Measurements from ENCODE around the gene SPPL3. TPM values are rescaled to one million over a fixed set of nuclear protein-coding genes. Genes with fewer than 3 reads are reported as not detected.

SPPL3 gene
- total and polyA plus RNA-seq, 4 donors = 7.4 to 12.6 (median 8.7) TPM

DNA sequence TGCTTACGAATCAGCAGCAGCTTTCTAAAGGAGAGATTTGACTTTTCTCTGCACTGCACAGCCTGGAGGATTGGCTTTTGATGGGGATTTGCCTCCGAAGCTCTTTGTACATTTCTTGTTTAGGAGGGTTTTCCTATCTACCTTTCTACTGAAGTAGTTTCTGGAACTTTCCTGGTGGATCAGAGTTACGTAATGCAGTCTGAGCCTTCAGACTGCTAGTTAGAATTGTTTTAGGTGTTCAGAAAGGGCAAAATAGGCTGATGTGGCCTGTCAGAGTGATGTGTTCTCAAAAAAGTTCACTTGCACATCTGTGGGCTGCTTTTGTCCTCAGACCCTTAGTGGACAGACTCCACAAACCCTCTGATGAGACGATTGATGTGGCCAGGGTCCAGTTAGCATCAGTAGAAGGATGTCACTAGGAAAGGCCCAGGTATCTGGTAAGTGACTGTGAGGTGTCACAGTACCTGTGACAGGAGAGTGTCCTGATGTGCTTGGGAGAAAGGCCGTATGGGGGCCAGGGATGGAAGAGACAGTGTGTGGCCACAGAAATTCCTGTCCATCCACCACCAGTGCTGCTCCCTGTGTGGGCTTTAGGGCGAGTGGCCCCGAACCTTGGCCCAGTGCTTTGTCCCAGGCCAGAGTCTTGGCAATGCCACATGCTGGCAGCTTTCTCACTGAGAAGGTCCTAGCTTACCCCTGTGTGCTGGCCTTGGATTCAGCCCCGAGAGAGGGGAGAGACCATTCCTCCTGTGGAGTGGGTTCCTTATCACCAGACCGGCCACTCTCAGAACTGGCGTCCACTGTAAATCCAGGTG lies 183.0 kb downstream of the SPPL3 start:
- Histone ChIP-seq H3K4me1 (ENCODE audit: control insufficient read depth in 4 of 4, insufficient read depth in 4 of 4, low read length in 3 of 4) (peaks cover 6 to 55% (median 41%) of the 10 kb centered on the region in 4 donors), H3K4me3 (ENCODE audit: low read depth in 1 of 3, low read length in 3 of 3) (no peak overlapping the region), H3K36me3 (ENCODE audit: control insufficient read depth in 4 of 4, insufficient read depth in 3 of 4, low read depth in 1 of 4, low read length in 3 of 4) (peaks cover 3 to 28% (median 15%) of the 10 kb centered on the region in 4 donors), H3K27me3 (ENCODE audit: control insufficient read depth in 4 of 4, insufficient read depth in 4 of 4, low read length in 3 of 4) (no peaks in the 10 kb centered on the region), H3K27ac (ENCODE audit: low read depth in 1 of 2, low read length in 2 of 2) (peak overlapping the region; percentile 5 to 41), H3K9ac (ENCODE audit: low read depth in 1 of 2, low read length in 2 of 2) (no peak overlapping the region), H3K9me3 (ENCODE audit: control insufficient read depth in 4 of 4, low read length in 3 of 4) (no peaks in the 10 kb centered on the region)
- TF ChIP-seq, protein P1, sequence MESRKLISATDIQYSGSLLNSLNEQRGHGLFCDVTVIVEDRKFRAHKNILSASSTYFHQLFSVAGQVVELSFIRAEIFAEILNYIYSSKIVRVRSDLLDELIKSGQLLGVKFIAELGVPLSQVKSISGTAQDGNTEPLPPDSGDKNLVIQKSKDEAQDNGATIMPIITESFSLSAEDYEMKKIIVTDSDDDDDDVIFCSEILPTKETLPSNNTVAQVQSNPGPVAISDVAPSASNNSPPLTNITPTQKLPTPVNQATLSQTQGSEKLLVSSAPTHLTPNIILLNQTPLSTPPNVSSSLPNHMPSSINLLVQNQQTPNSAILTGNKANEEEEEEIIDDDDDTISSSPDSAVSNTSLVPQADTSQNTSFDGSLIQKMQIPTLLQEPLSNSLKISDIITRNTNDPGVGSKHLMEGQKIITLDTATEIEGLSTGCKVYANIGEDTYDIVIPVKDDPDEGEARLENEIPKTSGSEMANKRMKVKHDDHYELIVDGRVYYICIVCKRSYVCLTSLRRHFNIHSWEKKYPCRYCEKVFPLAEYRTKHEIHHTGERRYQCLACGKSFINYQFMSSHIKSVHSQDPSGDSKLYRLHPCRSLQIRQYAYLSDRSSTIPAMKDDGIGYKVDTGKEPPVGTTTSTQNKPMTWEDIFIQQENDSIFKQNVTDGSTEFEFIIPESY (IDR thresholded peaks at IDR 0.05) = no peak
- TF ChIP-seq, protein P2, sequence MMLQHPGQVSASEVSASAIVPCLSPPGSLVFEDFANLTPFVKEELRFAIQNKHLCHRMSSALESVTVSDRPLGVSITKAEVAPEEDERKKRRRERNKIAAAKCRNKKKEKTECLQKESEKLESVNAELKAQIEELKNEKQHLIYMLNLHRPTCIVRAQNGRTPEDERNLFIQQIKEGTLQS (IDR thresholded peaks at IDR 0.05) = no peak
- no peak for TF ChIP-seq HNF4G (IDR thresholded peaks at IDR 0.05)
- TF ChIP-seq, protein P3, sequence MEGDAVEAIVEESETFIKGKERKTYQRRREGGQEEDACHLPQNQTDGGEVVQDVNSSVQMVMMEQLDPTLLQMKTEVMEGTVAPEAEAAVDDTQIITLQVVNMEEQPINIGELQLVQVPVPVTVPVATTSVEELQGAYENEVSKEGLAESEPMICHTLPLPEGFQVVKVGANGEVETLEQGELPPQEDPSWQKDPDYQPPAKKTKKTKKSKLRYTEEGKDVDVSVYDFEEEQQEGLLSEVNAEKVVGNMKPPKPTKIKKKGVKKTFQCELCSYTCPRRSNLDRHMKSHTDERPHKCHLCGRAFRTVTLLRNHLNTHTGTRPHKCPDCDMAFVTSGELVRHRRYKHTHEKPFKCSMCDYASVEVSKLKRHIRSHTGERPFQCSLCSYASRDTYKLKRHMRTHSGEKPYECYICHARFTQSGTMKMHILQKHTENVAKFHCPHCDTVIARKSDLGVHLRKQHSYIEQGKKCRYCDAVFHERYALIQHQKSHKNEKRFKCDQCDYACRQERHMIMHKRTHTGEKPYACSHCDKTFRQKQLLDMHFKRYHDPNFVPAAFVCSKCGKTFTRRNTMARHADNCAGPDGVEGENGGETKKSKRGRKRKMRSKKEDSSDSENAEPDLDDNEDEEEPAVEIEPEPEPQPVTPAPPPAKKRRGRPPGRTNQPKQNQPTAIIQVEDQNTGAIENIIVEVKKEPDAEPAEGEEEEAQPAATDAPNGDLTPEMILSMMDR (IDR thresholded peaks at IDR 0.05; ENCODE audit: low read depth, low read length, missing input control) = no peak
- no peak for TF ChIP-seq SP1 (IDR thresholded peaks at IDR 0.05)
- TF ChIP-seq JUND (IDR thresholded peaks at IDR 0.05) = no peak
- TF ChIP-seq HNF4A (conservative IDR thresholded peaks at IDR 0.05) = no peak
- TF ChIP-seq, protein P4, sequence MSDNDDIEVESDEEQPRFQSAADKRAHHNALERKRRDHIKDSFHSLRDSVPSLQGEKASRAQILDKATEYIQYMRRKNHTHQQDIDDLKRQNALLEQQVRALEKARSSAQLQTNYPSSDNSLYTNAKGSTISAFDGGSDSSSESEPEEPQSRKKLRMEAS (IDR thresholded peaks at IDR 0.05) = no peak
- TF ChIP-seq NR2F2 (IDR thresholded peaks at IDR 0.05) = no peak
- TF ChIP-seq YY1 (IDR thresholded peaks at IDR 0.05) = no peak
- no peak for TF ChIP-seq TAF1 (conservative IDR thresholded peaks at IDR 0.05)
- TF ChIP-seq GABPA (IDR thresholded peaks at IDR 0.05 in 1 of 2, conservative IDR thresholded peaks at IDR 0.05 in 1 of 2) = no peak
- no peak for TF ChIP-seq FOXA2 (IDR thresholded peaks at IDR 0.05)
- TF ChIP-seq FOXA1 (IDR thresholded peaks at IDR 0.05) = no peak
- TF ChIP-seq EGR1 (IDR thresholded peaks at IDR 0.05; ENCODE audit: low read depth in 2 of 2) = no peak
- DNase-seq (ENCODE audit: low spot score) = no peak
- 91% methylated on average over 10 of the region's 10 CpGs for WGBS

DNA sequence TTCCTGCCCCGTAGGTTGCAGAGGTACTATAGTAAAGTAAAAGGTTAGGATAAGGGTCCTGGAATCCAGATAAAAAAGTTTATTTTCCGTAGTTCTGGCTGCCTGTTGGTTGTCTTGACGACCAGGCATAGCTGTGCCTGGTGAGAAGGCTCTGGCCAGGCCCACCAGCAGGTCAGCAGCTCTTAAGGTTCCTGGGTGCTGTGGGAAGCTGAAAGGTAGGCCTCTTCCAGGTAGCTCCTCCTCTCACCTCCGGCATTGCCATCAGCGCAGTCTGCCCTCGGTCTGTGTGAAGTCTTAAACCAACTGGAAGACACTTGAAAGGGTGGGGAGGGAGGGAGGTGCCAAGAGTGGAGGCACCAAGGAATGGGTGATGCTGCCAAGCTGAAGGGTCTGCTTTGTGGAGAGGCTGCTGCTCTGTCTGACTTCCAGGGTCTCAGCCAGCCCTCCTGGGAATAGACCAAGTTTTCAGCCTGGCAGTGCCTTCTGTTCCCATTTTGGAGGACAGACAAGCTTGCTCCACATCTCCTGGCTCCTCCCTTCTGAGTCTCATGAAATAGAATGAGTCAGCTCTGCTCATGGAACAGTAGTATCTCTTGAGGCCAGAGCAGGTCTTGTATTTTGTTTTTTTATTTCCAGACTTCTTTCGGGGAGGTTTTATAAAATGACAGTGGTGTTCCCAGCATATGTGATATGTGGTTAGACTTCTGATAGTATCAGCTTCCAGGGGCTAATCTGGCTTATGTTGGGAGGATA lies 183.7 kb downstream of the SPPL3 start:
- H3K9me3 ChIP-seq (ENCODE audit: control insufficient read depth in 4 of 4, low read length in 3 of 4) = no peaks in the 10 kb centered on the region
- peaks cover 6 to 52% (median 38%) of the 10 kb centered on the region in 4 donors for H3K4me1 ChIP-seq (ENCODE audit: control insufficient read depth in 4 of 4, insufficient read depth in 4 of 4, low read length in 3 of 4)
- H3K27me3 ChIP-seq (ENCODE audit: control insufficient read depth in 4 of 4, insufficient read depth in 4 of 4, low read length in 3 of 4) = no peaks in the 10 kb centered on the region
- TF ChIP-seq FOXA1 (IDR thresholded peaks at IDR 0.05) (no peak), HNF4G (IDR thresholded peaks at IDR 0.05) (no peak), NR2F2 (IDR thresholded peaks at IDR 0.05) (no peak)
- TF ChIP-seq, protein P5, sequence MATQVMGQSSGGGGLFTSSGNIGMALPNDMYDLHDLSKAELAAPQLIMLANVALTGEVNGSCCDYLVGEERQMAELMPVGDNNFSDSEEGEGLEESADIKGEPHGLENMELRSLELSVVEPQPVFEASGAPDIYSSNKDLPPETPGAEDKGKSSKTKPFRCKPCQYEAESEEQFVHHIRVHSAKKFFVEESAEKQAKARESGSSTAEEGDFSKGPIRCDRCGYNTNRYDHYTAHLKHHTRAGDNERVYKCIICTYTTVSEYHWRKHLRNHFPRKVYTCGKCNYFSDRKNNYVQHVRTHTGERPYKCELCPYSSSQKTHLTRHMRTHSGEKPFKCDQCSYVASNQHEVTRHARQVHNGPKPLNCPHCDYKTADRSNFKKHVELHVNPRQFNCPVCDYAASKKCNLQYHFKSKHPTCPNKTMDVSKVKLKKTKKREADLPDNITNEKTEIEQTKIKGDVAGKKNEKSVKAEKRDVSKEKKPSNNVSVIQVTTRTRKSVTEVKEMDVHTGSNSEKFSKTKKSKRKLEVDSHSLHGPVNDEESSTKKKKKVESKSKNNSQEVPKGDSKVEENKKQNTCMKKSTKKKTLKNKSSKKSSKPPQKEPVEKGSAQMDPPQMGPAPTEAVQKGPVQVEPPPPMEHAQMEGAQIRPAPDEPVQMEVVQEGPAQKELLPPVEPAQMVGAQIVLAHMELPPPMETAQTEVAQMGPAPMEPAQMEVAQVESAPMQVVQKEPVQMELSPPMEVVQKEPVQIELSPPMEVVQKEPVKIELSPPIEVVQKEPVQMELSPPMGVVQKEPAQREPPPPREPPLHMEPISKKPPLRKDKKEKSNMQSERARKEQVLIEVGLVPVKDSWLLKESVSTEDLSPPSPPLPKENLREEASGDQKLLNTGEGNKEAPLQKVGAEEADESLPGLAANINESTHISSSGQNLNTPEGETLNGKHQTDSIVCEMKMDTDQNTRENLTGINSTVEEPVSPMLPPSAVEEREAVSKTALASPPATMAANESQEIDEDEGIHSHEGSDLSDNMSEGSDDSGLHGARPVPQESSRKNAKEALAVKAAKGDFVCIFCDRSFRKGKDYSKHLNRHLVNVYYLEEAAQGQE (IDR thresholded peaks at IDR 0.05) = no peak
- TF ChIP-seq, protein P1 (IDR thresholded peaks at IDR 0.05) = no peak
- no peak overlapping the region for H3K4me3 ChIP-seq (ENCODE audit: low read depth in 1 of 3, low read length in 3 of 3)
- H3K9ac ChIP-seq (ENCODE audit: low read depth in 1 of 2, low read length in 2 of 2) = no peak overlapping the region
- 64% methylated on average over 7 of the region's 7 CpGs for WGBS
- peak overlapping the region; percentile 64 to 65 for H3K27ac ChIP-seq (ENCODE audit: low read depth in 1 of 2, low read length in 2 of 2)
- H3K36me3 ChIP-seq (ENCODE audit: control insufficient read depth in 4 of 4, insufficient read depth in 3 of 4, low read depth in 1 of 4, low read length in 3 of 4) = peaks cover 3 to 29% (median 16%) of the 10 kb centered on the region in 4 donors
- no peak for DNase-seq (ENCODE audit: low spot score)

Data from liver (tissue), 9 donors.